GM23338 (cell line): ENCODE results near the gene NARS2. TPM values are rescaled to one million over a fixed set of nuclear protein-coding genes. Genes with fewer than 3 reads are reported as not detected.

Experiments
- ATAC-seq: fragments of 200-7000 bp; cut with Tn5 transposase; 3 replicates; pipeline ENCODE4 v1.9.1; 2020
- DNase-seq: peaks from one replicate; pipeline ENCODE4 v3.0.0-alpha.2; 2015; ENCODE audit warnings: low spot score
- H2AFZ ChIP-seq: fragments of 200-600 bp; sonication (generic); 2 replicates; pipeline ENCODE4 v1.8.0; 2016; ENCODE audit warnings: antibody characterized with exemption, mild to moderate bottlenecking, moderate library complexity
- H3F3A ChIP-seq: fragments of 200-600 bp; sonication (generic); replicated peaks from 2 replicates; pipeline ENCODE4 v1.8.0; 2017; ENCODE audit warnings: antibody characterized with exemption, mixed run types, low read depth
- H3K27ac ChIP-seq: fragments of 200-600 bp; sonication (generic); 2 replicates; pipeline ENCODE4 v1.6.1; 2016; ENCODE audit warnings: low read depth
- H3K27me3 ChIP-seq: fragments of 200-600 bp; sonication (generic); 2 replicates; pipeline ENCODE4 v1.8.0; 2016; ENCODE audit warnings: mild to moderate bottlenecking, mixed run types, moderate library complexity; ENCODE audit not compliant: insufficient read depth
- H3K36me3 ChIP-seq: fragments of 200-600 bp; sonication (generic); 2 replicates; pipeline ENCODE4 v1.8.0; 2016; ENCODE audit warnings: mild to moderate bottlenecking; ENCODE audit not compliant: insufficient read depth
- H3K4me1 ChIP-seq: fragments of 200-600 bp; sonication (generic); 2 replicates; pipeline ENCODE4 v1.8.0; 2016; ENCODE audit warnings: mild to moderate bottlenecking, moderate library complexity; ENCODE audit not compliant: insufficient read depth
- H3K4me2 ChIP-seq: fragments of 200-600 bp; sonication (generic); 2 replicates; pipeline ENCODE4 v1.7.1; 2017; ENCODE audit warnings: mixed run types
- H3K4me3 ChIP-seq: fragments of 200-600 bp; sonication (generic); 2 replicates; pipeline ENCODE4 v1.6.1; 2016; ENCODE audit warnings: mixed run types
- H3K79me2 ChIP-seq: fragments of 200-600 bp; sonication (generic); replicated peaks from 2 replicates; pipeline ENCODE4 v1.8.0; 2017; ENCODE audit warnings: mild to moderate bottlenecking; ENCODE audit not compliant: insufficient read depth
- H3K9me2 ChIP-seq: fragments of 200-600 bp; sonication (generic); 2 replicates; pipeline ENCODE4 v1.8.0; 2017; ENCODE audit not compliant: insufficient read depth
- H4K20me1 ChIP-seq: fragments of 200-600 bp; sonication (generic); replicated peaks from 2 replicates; pipeline ENCODE4 v1.8.0; 2017; ENCODE audit warnings: mild to moderate bottlenecking; ENCODE audit not compliant: insufficient read depth
- H3K27ac Mint-ChIP-seq: 2 replicates; pipeline ENCODE4 v1.8.0; 2020; ENCODE audit warnings: inconsistent platforms, mild to moderate bottlenecking, moderate library complexity, mixed read lengths
- H3K27me3 Mint-ChIP-seq: 3 replicates; pipeline ENCODE4 v1.8.0; 2022; ENCODE audit warnings: low read depth, mild to moderate bottlenecking, moderate library complexity, mixed read lengths, inconsistent platforms; ENCODE audit not compliant: insufficient read depth, poor library complexity
- H3K36me3 Mint-ChIP-seq: 3 replicates; pipeline ENCODE4 v1.8.0; 2021; ENCODE audit warnings: low read depth, mild to moderate bottlenecking, inconsistent platforms, moderate library complexity, mixed read lengths
- H3K4me1 Mint-ChIP-seq: 3 replicates; pipeline ENCODE4 v1.8.0; 2020; ENCODE audit warnings: mild to moderate bottlenecking, inconsistent platforms, mixed read lengths
- H3K4me3 Mint-ChIP-seq: 3 replicates; pipeline ENCODE4 v1.8.0; 2021; ENCODE audit warnings: moderate library complexity, mild to moderate bottlenecking, inconsistent platforms, mixed read lengths
- H3K9me3 Mint-ChIP-seq: 3 replicates; pipeline ENCODE4 v1.8.0; 2020; ENCODE audit warnings: moderate library complexity, mild to moderate bottlenecking, inconsistent platforms, mixed read lengths
- EZH2 ChIP-seq: fragments of 200-600 bp; sonication (generic); IDR thresholded peaks from one replicate; pipeline ENCODE4 v1.8.0; 2017; ENCODE audit warnings: antibody characterized with exemption, mild to moderate bottlenecking, low read depth; ENCODE audit not compliant: unreplicated experiment
- EZH2phosphoT487 ChIP-seq: fragments of 200-600 bp; sonication (generic); IDR thresholded peaks from one replicate; pipeline ENCODE4 v1.8.1; 2018; ENCODE audit warnings: antibody characterized with exemption; ENCODE audit not compliant: unreplicated experiment
- NANOG ChIP-seq: IDR thresholded peaks from 2 replicates; pipeline ENCODE4 v1.6.1; 2016; ENCODE audit warnings: antibody characterized with exemption, borderline replicate concordance
- POLR2AphosphoS5 ChIP-seq: IDR thresholded peaks from 2 replicates; pipeline ENCODE4 v1.6.1; 2016; ENCODE audit warnings: antibody characterized with exemption, low read depth
- REST ChIP-seq: IDR thresholded peaks from one replicate; pipeline ENCODE4 v1.6.1; 2018; ENCODE audit warnings: antibody characterized with exemption; ENCODE audit not compliant: unreplicated experiment
- STAT1 ChIP-seq: IDR thresholded peaks from one replicate; pipeline ENCODE4 v1.6.1; 2016; ENCODE audit warnings: antibody characterized with exemption; ENCODE audit not compliant: unreplicated experiment
- ZNF114 ChIP-seq: fragments of 250-450 bp; sonication (Bioruptor Pico); IDR thresholded peaks from 2 replicates; pipeline ENCODE4 v1.5.0; 2020; ENCODE audit warnings: mild to moderate bottlenecking, moderate library complexity
- ZNF462 ChIP-seq: fragments of 250-450 bp; sonication (Bioruptor Pico); IDR thresholded peaks from 2 replicates; pipeline ENCODE4 v1.5.0; 2020; ENCODE audit warnings: mild to moderate bottlenecking, moderate library complexity
- polyA plus RNA-seq: library from polyadenylated mRNA; unstranded; fragments of >200 nt; fragmentation: Nextera tagmentation; extraction: Ambion mirVana; gene quantifications from 2 replicates; pipeline ENCODE4 v1.2.1, GENCODE V29; 2016
- total RNA-seq: library from RNA; depleted of rRNA; stranded (reverse); fragments of >200 nt; shearing (Covaris generic); gene quantifications from 2 replicates; pipeline ENCODE4 v1.2.3, GENCODE V29; 2014
- TF ChIP-seq, protein P1 (sequence below): IDR thresholded peaks from 2 replicates; pipeline ENCODE4 v1.6.1; 2016; ENCODE audit warnings: antibody characterized with exemption

The NARS2 gene
- total and polyA plus RNA-seq, 2 experiments from 2014 or later: 45.7 to 62.0 TPM

DNA sequence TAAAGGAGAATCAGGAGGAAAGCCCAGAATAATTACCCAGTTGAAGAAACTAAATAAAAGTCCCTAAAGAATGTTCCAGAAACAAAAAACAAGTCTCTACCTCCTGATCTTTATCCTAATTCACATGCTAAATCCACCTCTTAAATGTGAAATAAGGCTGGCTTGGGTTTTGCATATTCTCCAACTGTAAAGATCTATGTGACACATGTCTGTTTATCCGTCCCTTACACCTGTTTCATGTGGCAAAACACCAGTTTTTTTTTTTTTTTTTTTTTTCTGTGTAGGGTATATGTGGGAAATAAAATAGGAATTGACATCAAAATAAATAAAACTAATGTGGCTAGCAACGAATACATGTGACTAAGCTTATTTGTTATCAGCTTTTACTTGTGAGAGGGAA, 70.5 kb downstream of the NARS2 start:
- Mint-ChIP-seq H3K27me3 (no peaks in the 10 kb centered on the region), H3K9me3 (no peaks in the 10 kb centered on the region), H3K27ac (peak overlapping the region; percentile 18; the same call in 1 of the 2 replicates), H3K36me3 (peaks cover 9% of the 10 kb centered on the region; the same call in 2 of the 3 replicates), H3K4me1 (peaks cover 25% of the 10 kb centered on the region), H3K4me3 (no peak overlapping the region)
- no peak overlapping the region for H3K4me3 ChIP-seq
- ATAC-seq (no peak), DNase-seq (peak; percentile 17)
- no peaks in the 10 kb centered on the region for H3K9me2 ChIP-seq
- peaks cover 11% of the 10 kb centered on the region for H3K79me2 ChIP-seq
- H3K4me1 ChIP-seq: peaks cover 25% of the 10 kb centered on the region
- TF ChIP-seq STAT1: no peak
- no peak for TF ChIP-seq ZNF114 (CRISPR knock-in tag)
- TF ChIP-seq ZNF462: no peak
- TF ChIP-seq, protein P1, sequence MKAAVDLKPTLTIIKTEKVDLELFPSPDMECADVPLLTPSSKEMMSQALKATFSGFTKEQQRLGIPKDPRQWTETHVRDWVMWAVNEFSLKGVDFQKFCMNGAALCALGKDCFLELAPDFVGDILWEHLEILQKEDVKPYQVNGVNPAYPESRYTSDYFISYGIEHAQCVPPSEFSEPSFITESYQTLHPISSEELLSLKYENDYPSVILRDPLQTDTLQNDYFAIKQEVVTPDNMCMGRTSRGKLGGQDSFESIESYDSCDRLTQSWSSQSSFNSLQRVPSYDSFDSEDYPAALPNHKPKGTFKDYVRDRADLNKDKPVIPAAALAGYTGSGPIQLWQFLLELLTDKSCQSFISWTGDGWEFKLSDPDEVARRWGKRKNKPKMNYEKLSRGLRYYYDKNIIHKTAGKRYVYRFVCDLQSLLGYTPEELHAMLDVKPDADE: no peak
- TF ChIP-seq REST: no peak
- no peak for TF ChIP-seq EZH2
- no peak for TF ChIP-seq NANOG
- TF ChIP-seq EZH2phosphoT487: no peak
- TF ChIP-seq POLR2AphosphoS5: no peak
- no peaks in the 10 kb centered on the region for H3K27me3 ChIP-seq
- H3K4me2 ChIP-seq: no peak overlapping the region
- H2AFZ ChIP-seq: no peak overlapping the region
- no peaks in the 10 kb centered on the region for H3K36me3 ChIP-seq
- H3F3A ChIP-seq: no peaks in the 10 kb centered on the region
- no peaks in the 10 kb centered on the region for H4K20me1 ChIP-seq
- H3K27ac ChIP-seq: no peak overlapping the region
